Keratinocyte (primary cell): ENCODE data around the gene TRPM2. TPM values are rescaled to one million over a fixed set of nuclear protein-coding genes. Genes with fewer than 3 reads are reported as not detected.
"Not testable (repeated sequence)": the region's sequence is repeated elsewhere in the genome, so short reads cannot be mapped to it uniquely, and the experiment has no call there.

ENCODE experiments used
- DNase-seq: peaks from one replicate; pipeline ENCODE4 v3.0.0-alpha.2; 2011; ENCODE audit warnings: low read depth, missing footprints, low spot score
- FAIRE-seq: peaks from 2 replicates; lab custom pipeline; 2011; peaks lifted over from hg19 to GRCh38; lab: Jason Lieb, UNC
- H2AFZ ChIP-seq: 2 replicates; pipeline ENCODE4 v1.6.0; 2012; ENCODE audit warnings: low read length, control low read depth, inconsistent platforms; ENCODE audit not compliant: control insufficient read depth
- H3K27ac ChIP-seq: 2 replicates; pipeline ENCODE4 v1.5.1; 2011; ENCODE audit warnings: low read length; ENCODE audit not compliant: control insufficient read depth, insufficient read depth
- H3K27me3 ChIP-seq: 3 replicates; pipeline ENCODE4 v1.6.0; 2011; ENCODE audit warnings: low read length; ENCODE audit not compliant: control insufficient read depth, insufficient read depth; ENCODE audit errors: extremely low read depth
- H3K36me3 ChIP-seq, 2 experiments: 2 replicates in 1 of 2; 3 replicates in 1 of 2; pipeline ENCODE4 v1.5.1; 2011; ENCODE audit warnings: low read length in 2 of 2, mild to moderate bottlenecking in 1 of 2; ENCODE audit not compliant: control insufficient read depth in 2 of 2, insufficient read depth in 2 of 2; ENCODE audit errors: extremely low read depth in 1 of 2
- H3K4me1 ChIP-seq: 3 replicates; pipeline ENCODE4 v1.5.1; 2011; ENCODE audit warnings: low read length; ENCODE audit not compliant: control insufficient read depth, insufficient read depth; ENCODE audit errors: extremely low read depth
- H3K4me2 ChIP-seq: 3 replicates; pipeline ENCODE4 v1.6.0; 2011; ENCODE audit warnings: low read depth, low read length; ENCODE audit not compliant: control insufficient read depth, insufficient read depth; ENCODE audit errors: extremely low read depth
- H3K4me3 ChIP-seq, 3 experiments: fragments of 200-600 bp in 1 of 3; sonication (generic) in 1 of 3; 2 replicates in 2 of 3; 3 replicates in 1 of 3; pipeline ENCODE4 v1.5.1; 2011 to 2016; ENCODE audit warnings: low read length in 3 of 3, mild to moderate bottlenecking in 3 of 3, control low read depth in 2 of 3, inconsistent platforms in 1 of 3, low read depth in 1 of 3, mixed read lengths in 1 of 3, mixed run types in 1 of 3, moderate library complexity in 1 of 3; ENCODE audit not compliant: control insufficient read depth in 2 of 3, insufficient read depth in 2 of 3; ENCODE audit errors: extremely low read depth in 1 of 3
- H3K79me2 ChIP-seq: 2 replicates; pipeline ENCODE4 v1.6.0; 2012; ENCODE audit warnings: low read length; ENCODE audit not compliant: control insufficient read depth, insufficient read depth
- H3K9ac ChIP-seq: 3 replicates; pipeline ENCODE4 v1.6.0; 2011; ENCODE audit warnings: low read length; ENCODE audit not compliant: control insufficient read depth, insufficient read depth; ENCODE audit errors: extremely low read depth
- H3K9me1 ChIP-seq: 3 replicates; pipeline ENCODE4 v1.6.0; 2011; ENCODE audit warnings: low read length; ENCODE audit not compliant: control insufficient read depth, insufficient read depth; ENCODE audit errors: extremely low read depth
- H3K9me3 ChIP-seq: 2 replicates; pipeline ENCODE4 v1.5.1; 2012; ENCODE audit warnings: low read depth, low read length; ENCODE audit not compliant: control insufficient read depth
- H4K20me1 ChIP-seq: 3 replicates; pipeline ENCODE4 v1.6.0; 2011; ENCODE audit warnings: low read length; ENCODE audit not compliant: control insufficient read depth, insufficient read depth; ENCODE audit errors: extremely low read depth
- CTCF ChIP-seq, 3 experiments: IDR thresholded peaks in 1 of 3; conservative IDR thresholded peaks in 1 of 3; optimal IDR thresholded peaks in 1 of 3; 2 replicates in 2 of 3; 3 replicates in 1 of 3; pipeline versions ENCODE3 to v1.5.1; 2011; ENCODE audit warnings: low read length in 3 of 3, mild to moderate bottlenecking in 3 of 3, moderate library complexity in 2 of 3, control low read depth in 1 of 3, inconsistent platforms in 1 of 3; ENCODE audit not compliant: insufficient read depth in 2 of 3; ENCODE audit errors: extremely low read depth in 1 of 3
- EZH2 ChIP-seq: IDR thresholded peaks from one replicate; pipeline ENCODE4 v1.6.1; 2012; ENCODE audit warnings: inconsistent platforms, mild to moderate bottlenecking, low read length, moderate library complexity
- dilution Hi-C: fragments of 300-500 bp; cut with MboI; formaldehyde crosslinking; loops from one replicate; pipeline ENCODE4 v1.7.0; 2020; ENCODE audit warnings: low sequenced_read_pairs; ENCODE audit not compliant: extremely low pct_ligation_motif_present
- polyA plus RNA-seq, 5 experiments: library from polyadenylated mRNA; depleted of rRNA in 3 of 5; stranded (reverse) in 3 of 5; stranded (forward) in 1 of 5; unstranded in 1 of 5; fragments of >200 nt; gene quantifications; 1 replicate in 1 of 5; 2 replicates in 3 of 5; 3 replicates in 1 of 5; pipeline versions ENCODE4 v1.2.1 to v1.2.3, GENCODE V29; 2011 to 2012; ENCODE audit warnings: missing spikeins in 2 of 5, low read depth in 1 of 5, low replicate concordance in 1 of 5

The TRPM2 gene
- polyA plus RNA-seq, 1 donor (not counting 4 experiments of a cell fraction or from before 2014, with no cell fraction given), result 0.31 TPM

GRCh38 chr21:44342981-44343380 lies 10.4 kb upstream of the TRPM2 start:
- H3K9me3 ChIP-seq, H3K27ac ChIP-seq, H4K20me1 ChIP-seq, H3K79me2 ChIP-seq, H3K9ac ChIP-seq, H3K9me1 ChIP-seq, FAIRE-seq, DNase-seq, H2AFZ ChIP-seq, H3K4me2 ChIP-seq, H3K4me3 ChIP-seq, H3K27me3 ChIP-seq, dilution Hi-C loops, H3K36me3 ChIP-seq: not testable (repeated sequence)
- peaks cover 10% of the 10 kb centered on the region for H3K4me1 ChIP-seq

DNA sequence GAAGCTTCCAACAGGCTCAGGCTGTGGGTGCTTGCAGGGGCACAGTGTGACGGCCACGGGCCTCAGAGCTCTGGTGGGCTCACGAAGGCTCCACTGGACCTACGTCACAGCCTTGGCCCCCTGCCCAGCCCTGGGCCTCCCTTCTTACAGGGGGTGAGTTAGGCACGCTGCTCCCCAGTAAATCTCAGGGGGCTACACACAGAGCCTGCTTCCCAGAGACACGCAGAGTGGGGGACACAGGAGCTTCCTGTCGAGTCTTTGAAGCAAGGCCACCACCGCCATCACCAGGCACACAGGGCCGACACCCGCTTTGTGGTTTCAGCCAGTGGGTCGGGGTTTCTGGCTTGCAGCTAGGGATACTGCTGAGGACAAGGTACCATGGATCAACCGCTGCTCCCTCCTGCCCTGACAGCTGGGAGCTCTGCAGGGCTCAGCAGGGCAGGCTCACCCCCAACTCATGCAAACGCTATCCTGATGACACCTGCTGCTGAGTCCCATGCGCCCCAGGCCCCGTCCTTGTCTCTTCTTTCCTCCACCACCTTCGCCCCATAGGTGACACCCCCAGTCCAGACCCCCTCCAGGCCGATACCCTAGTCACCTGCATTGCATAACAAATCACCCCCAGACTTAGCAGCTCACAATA lies 8.8 kb upstream of the TRPM2 start:
- Histone ChIP-seq H3K79me2 (no peaks in the 10 kb centered on the region), H4K20me1 (no peaks in the 10 kb centered on the region), H3K9me3 (no peaks in the 10 kb centered on the region), H3K9me1 (no peaks in the 10 kb centered on the region), H2AFZ (no peak overlapping the region), H3K4me3 (no peak overlapping the region), H3K36me3 (no peaks in the 10 kb centered on the region), H3K27ac (no peak overlapping the region), H3K9ac (no peak overlapping the region), H3K27me3 (peaks cover 17% of the 10 kb centered on the region), H3K4me1 (peaks cover 7% of the 10 kb centered on the region), H3K4me2 (no peak overlapping the region)
- dilution Hi-C loops, result no loop called here
- FAIRE-seq (no peak), DNase-seq (no peak)
- TF ChIP-seq EZH2 (no peak), CTCF (optimal IDR thresholded peaks at IDR 0.05 in 1 of 3, IDR thresholded peaks at IDR 0.05 in 1 of 3, conservative IDR thresholded peaks at IDR 0.05 in 1 of 3; ENCODE audit: extremely low read depth in 1 of 3, insufficient read depth in 2 of 3, low read length in 3 of 3) (no peak)

DNA sequence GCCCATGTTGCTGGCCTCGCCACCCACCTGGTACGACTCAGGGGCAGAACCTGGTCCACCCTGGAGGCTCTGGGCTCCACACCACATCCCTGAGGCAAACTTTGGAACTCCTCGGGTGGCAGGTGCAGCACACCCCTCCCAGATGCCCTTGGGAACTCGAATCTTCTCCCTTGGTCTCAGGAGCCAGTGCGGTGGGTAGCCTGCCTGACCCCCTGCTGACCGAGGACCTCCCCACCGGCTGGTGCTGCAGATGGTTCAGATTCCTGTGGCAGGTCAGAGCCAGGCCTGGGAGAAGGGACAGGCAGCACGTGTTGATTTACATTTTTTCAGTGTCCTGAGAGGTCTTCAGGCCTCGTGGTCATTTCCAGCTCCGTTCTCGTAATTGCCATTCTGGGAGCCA lies 7.9 kb upstream of the TRPM2 start:
- H3K9me1 ChIP-seq, result no peaks in the 10 kb centered on the region
- H3K9ac ChIP-seq, result no peak overlapping the region
- H3K4me3 ChIP-seq, result no peak overlapping the region
- H3K36me3 ChIP-seq, result no peaks in the 10 kb centered on the region
- dilution Hi-C loops, result no loop called here
- no peaks in the 10 kb centered on the region for H3K9me3 ChIP-seq
- no peak for FAIRE-seq
- H3K27me3 ChIP-seq, result peaks cover 23% of the 10 kb centered on the region
- no peaks in the 10 kb centered on the region for H3K79me2 ChIP-seq
- no peak overlapping the region for H2AFZ ChIP-seq
- no peak overlapping the region for H3K27ac ChIP-seq
- H4K20me1 ChIP-seq, result no peaks in the 10 kb centered on the region
- H3K4me2 ChIP-seq, result no peak overlapping the region
- DNase-seq, result no peak
- no peaks in the 10 kb centered on the region for H3K4me1 ChIP-seq
- TF ChIP-seq CTCF (optimal IDR thresholded peaks at IDR 0.05 in 1 of 3, IDR thresholded peaks at IDR 0.05 in 1 of 3, conservative IDR thresholded peaks at IDR 0.05 in 1 of 3; ENCODE audit: extremely low read depth in 1 of 3, insufficient read depth in 2 of 3, low read length in 3 of 3) (no peak), EZH2 (no peak)
